Keratinocyte (primary cell): Measurements from ENCODE around the gene OR2L3.

Source experiments
- EZH2 ChIP-seq: IDR thresholded peaks from one replicate; pipeline ENCODE4 v1.6.1; 2012; ENCODE audit warnings: inconsistent platforms, mild to moderate bottlenecking, low read length, moderate library complexity
- TF ChIP-seq, protein P1 (sequence below), 3 experiments: IDR thresholded peaks in 1 of 3; conservative IDR thresholded peaks in 1 of 3; optimal IDR thresholded peaks in 1 of 3; 2 replicates in 2 of 3; 3 replicates in 1 of 3; pipeline versions ENCODE3 to v1.5.1; 2011; ENCODE audit warnings: low read length in 3 of 3, mild to moderate bottlenecking in 3 of 3, moderate library complexity in 2 of 3, control low read depth in 1 of 3, inconsistent platforms in 1 of 3; ENCODE audit not compliant: insufficient read depth in 2 of 3; ENCODE audit errors: extremely low read depth in 1 of 3

- TF ChIP-seq, protein P1, sequence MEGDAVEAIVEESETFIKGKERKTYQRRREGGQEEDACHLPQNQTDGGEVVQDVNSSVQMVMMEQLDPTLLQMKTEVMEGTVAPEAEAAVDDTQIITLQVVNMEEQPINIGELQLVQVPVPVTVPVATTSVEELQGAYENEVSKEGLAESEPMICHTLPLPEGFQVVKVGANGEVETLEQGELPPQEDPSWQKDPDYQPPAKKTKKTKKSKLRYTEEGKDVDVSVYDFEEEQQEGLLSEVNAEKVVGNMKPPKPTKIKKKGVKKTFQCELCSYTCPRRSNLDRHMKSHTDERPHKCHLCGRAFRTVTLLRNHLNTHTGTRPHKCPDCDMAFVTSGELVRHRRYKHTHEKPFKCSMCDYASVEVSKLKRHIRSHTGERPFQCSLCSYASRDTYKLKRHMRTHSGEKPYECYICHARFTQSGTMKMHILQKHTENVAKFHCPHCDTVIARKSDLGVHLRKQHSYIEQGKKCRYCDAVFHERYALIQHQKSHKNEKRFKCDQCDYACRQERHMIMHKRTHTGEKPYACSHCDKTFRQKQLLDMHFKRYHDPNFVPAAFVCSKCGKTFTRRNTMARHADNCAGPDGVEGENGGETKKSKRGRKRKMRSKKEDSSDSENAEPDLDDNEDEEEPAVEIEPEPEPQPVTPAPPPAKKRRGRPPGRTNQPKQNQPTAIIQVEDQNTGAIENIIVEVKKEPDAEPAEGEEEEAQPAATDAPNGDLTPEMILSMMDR (optimal IDR thresholded peaks at IDR 0.05 in 1 of 3, IDR thresholded peaks at IDR 0.05 in 1 of 3, conservative IDR thresholded peaks at IDR 0.05 in 1 of 3; ENCODE audit: extremely low read depth in 1 of 3, insufficient read depth in 2 of 3, low read length in 3 of 3), result no peak
- TF ChIP-seq EZH2, result no peak
These were observed 8.6 kb downstream of the OR2L3 start for GRCh38 chr1:248055261-248055660.
